ENCODE measurements around the gene GCH1.
"Not testable (repeated sequence)": the region's sequence is repeated elsewhere in the genome, so short reads cannot be mapped to it uniquely, and the experiment has no call there.

The GCH1 gene, protein sequence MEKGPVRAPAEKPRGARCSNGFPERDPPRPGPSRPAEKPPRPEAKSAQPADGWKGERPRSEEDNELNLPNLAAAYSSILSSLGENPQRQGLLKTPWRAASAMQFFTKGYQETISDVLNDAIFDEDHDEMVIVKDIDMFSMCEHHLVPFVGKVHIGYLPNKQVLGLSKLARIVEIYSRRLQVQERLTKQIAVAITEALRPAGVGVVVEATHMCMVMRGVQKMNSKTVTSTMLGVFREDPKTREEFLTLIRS

DNA sequence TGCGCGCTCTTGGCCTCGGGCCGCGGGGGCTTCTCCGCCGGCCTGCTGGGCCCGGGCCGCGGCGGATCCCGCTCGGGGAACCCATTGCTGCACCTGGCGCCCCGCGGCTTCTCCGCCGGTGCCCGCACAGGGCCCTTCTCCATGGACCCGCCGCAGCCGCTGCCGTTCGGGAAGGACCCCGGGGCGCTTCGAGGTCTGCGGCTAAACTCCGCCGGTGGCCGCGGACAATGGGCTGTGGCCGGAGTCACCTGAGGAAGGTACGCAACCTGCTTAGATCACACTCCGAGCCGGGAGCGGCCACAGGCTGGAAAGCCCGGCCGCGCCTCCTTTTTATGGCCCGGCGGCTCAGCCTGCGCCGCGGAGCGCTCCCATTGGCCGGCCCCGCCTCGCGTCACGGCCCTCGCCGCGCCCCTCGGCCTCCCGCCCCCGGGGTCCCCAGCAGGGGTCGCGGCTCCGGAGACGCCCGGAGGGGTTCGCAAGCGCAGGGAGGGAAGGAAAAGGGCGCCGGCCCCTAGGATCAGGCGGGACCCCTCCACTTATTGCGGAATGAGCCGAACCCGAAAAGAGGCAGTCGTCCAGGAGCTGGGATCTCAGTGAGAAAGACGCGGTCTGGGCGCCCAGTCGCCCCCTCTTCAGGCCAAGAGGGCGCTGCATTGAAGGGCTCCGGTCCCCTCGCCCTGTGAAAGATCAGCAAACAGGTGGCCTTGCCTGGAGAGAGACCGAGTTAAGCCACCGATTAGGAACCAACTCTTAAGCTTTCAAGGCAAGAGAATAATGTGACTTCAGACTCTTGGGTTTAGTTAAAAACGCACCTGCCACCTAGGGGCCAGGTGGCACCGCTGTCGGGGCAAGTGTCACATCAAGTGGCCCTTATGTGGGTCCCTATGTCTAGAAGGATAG is at the start of gene GCH1:
Gene GCH1 (minus strand): TSS at position 306 of the 900 bp plus-strand sequence. CDS start 163 bp downstream, at position 143.
- DNase-seq, result peak; percentile 52

DNA sequence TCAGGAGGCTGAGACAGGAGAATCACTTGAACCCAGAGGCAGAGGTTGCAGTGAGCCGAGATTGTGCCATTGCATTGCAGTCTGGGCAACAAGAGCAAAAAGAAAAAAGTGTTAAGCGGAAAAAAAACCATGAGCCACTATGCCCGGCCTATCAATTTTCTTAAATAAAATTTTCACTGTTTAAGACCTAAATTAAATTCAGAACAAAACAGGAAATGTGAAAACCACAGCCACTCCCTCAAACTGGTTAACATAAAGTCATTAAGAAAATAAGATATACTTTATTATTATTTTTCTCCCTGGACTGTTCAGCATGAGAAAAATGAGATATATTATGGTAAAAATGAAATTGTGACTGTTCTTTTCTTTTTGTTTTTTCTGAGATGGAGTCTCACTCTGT is 44.6 kb upstream of the GCH1 start:
- no peak for DNase-seq

DNA sequence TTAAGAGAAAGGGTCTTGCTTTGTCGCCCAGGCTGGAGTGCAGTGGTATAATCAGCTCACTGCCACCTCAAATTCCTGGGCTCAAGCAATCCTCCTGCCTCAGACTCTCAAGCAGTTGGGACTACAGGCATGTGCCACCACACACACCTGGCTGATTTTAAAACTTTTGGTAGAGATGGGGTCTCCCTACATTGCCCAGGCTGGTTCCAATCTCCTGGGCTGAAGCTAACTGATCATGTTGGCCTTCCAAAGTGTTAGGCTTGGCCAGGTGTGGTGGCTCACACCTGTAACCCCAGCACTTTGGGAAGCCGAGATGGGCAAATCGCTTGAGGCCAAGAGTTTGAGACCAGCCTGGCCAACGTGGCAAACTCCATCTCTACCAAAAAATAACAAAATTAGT is 43.9 kb upstream of the GCH1 start:
- DNase-seq, result no peak

DNA sequence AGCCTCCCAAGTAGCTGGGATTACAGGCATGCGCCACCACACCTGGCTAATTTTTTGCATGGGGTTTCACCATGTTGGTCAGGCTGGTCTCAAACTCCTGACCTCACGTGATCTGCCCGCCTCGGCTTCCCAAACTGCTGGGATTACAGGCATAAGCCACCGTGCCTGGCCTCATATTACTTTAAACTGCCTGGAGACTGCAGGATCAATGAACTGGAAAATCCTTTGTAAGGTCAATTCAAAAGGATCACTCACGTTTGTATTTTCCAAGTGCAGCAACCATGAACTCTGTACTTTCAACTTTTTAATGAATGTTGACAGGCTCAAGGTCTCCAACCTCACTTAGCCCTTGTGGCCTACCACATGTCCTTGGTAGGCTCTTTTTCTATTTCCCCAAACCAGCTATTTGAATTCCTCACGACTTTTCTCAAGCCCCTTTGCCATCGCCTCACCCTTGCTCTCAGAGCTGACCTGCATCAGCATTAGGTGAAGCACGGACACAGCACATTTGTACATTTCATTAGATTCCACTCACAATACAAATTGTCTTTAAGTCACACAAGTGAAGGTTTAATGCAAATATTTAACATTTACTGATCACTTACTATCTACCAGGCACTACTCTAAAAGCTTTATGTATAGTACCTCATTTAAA is 42.2 kb upstream of the GCH1 start:
- DNase-seq, result no peak

DNA sequence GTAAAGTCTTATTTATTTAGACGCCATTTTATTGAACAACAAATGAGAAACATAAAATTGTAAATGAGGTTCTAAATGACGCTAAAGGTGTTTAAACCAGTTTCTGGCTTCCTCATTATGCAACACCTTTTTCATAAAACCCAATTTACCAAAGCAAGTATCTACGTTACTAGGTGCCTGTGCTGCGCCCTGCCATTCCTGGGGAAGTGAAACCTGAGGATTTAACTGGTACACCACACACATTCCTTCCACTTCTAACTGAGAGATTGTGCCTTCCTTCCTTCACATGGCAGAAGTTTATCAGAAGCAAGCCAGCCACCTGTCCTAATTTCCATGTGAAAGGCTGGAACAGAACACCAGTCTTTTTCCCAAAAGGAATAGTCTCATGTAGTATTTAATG is 40.3 kb upstream of the GCH1 start:
- no peak for DNase-seq

DNA sequence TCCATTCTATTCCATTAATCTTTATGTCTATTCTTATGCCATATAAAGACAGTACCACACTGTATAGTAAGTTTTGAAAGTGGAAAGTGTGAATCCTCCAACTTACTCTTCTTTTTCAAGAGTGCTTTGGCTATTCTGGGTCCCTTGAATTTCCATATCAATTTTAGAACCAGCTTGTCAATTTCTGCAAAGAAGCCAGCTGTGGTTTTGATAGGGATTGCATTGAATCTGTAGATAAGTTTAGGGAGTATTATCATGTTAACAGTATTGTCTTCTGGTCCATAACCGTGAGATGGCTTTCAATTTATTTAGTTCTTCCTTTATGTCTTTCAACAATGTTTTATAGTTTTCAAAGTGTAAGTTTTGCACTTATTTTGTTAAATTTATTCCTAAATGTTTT is 34.2 kb upstream of the GCH1 start:
- DNase-seq, result no peak

DNA sequence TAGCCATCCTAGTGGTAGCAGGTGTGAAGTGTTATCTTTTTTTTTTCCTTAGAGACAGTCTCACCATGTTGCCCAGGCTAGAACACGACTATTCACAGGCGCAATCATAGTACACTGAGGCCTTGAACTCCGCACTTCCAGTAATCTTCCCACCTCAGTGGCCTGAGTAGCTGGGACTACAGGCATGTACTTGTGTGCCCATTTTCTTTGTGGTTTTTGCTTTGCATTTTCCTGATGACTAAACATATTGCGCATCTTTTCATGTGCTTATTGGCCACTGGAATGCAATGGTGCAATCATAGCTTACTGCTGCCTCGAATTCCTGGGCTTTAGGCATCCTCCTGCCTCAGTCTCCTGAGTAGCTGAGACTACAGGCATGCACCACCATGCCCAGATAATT is 33.3 kb upstream of the GCH1 start:
- DNase-seq, result no peak

DNA sequence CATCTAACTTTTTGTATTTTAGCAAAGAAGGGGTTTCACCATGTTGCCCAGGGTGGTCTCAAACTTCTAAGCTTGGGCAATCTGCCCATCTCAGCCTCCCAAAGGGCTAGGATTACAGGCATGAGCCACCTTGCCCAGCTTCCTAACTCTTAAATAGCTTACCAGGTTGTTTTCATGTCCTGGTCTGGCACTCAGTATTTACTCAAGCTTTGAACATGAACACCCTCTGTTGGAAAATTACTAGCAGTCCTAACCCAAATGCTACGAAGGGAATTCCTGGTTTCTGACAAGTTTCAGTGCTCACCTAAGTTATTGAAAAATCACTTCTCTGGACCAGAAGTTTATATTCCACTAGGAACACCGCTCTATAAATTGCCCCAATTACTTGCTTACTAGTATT is 32.5 kb upstream of the GCH1 start:
- no peak for DNase-seq

DNA sequence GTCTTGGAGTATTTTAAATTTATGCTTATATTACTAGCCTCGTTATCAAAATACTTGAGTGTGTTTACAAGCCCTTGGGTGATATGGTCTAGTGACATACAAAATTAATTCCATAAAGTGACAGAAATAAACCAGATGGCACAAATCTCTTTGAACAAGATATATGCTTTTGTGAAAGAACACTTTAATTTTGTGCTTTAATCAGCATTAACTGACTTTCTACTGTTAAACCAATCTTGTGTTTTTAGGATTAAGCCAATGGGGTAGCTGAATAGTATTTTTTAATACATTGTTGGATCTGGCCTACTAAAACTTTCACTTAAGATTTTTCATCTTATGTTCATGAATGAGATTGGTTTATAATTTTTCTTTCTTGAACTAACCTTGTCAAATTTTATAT is 30.4 kb upstream of the GCH1 start:
- no peak for DNase-seq

DNA sequence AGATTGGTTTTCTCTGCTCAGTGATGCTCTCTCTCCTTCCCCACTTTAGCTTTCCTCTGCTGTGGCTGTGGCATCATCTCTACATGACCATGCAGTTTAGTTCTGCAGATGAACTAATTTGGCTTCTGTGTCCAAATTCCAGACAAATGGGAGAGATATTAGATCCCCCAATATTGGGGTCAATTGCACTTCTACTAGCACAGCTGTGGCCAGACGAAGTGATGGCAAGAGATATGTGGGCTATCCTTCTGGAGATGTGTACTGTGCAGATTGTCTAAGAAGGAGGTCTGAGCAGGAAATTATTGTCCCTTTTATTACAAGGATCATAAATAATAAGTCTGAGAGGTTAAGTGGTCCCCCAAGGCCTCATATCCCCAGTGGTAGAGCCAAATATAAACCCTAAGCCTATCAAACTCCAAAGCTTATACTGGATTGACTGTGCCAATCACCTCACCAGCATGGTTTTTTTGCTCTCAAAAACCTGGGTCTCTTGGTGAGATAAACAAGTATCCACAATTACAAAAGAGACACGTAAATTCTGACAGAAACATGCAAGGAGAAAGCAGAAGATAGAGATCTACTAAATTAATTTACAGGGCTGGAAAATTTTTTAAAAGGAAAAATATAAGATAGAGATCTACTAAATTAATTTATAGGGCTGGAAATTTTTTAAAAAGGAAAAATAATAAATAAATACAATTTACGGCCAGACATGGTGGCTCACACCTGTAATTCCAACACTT is 29.1 kb upstream of the GCH1 start:
- DNase-seq, result no peak

DNA sequence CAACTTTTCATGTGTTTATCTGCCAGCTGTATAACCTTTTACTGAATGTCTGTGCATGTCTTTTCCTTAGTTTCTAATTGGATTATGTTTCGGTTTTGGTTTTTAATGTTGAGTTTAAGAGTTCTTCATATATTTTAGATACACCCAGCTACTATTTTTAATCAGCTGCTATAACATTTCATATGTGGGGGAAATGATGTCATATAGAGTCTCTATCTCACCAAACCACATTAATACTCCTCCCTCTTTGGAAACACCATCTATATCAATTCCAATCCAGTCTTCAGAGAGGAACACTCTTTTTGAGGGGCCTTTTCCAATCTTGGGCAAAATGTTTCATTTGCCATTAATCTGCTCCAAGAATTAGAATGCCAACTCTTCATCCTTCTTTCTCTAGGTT is 28.5 kb upstream of the GCH1 start:
- no peak for DNase-seq

DNA sequence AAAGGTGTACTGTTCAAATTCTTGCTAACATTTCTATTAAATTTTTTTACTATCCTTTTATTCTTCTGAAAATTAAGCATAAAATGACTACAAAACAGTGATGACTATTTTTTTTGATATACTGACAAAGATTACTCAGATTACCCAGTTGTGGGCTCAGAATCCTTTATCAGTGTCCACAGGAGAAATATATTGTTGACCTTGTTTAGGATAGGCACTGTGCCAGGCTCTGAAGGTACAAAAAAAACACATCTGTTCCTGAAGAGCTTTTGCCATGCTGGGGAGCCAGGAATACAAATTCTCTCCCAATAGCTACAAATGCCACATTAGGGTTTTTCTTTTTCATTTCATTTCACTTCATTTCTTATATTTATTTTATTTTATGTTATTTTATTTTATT is 26.9 kb upstream of the GCH1 start:
- no peak for DNase-seq

DNA sequence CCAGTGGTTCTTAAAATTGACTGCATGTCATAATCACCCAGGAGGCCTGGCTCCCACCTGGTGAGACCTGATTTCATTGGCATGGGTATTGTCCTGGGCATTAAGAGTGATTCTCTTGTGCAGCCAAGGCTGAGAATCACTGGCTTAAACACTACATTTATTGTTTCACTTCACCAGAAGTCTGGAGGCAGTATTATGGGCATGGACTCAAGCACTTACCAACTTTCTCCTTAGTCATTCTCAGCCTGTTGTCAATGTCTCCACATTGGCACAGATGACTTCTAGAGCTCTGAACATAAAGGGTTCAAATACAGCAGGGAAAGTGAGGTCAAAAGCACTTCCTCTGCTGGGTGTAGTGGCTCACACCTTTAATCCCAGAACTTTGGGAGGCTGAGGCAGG is 25.6 kb upstream of the GCH1 start:
- DNase-seq, result no peak

DNA sequence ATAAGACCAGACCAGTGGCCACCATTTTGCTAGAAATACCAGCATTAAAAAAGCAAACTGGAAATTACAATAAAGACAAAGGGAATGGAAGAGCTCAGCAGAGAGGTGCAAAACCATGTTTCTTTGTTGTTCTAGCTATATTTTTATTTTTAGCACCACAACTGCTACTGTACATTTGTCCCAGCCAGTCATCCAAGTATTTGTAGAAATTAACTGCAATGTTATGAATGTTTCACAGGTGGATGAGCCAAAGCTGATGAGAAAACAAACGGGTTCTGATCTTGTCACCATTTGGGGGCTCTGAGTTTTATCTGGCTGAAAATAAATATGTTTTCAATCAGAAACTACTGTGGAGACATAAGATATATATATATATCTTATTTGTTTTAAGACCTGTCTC is 24.9 kb upstream of the GCH1 start:
- no peak for DNase-seq

DNA sequence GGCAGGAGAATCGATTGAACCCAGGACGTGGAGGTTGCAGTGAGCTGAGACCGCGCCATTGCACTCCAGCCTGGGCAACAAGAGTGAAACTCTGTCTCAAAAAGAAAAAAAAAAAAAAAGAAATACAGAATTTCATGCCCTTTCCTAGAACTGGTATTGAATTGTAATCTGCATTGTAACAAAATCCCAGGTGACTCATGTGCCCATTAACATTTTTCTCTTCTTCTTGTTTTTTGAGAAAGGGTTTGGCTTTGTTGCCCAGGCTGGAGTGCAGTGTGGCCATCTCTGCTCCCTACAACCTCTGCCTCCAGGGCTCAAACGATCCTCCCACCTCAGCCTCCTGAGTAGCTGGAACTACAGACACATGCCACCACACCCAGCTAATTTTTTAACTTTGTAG is 23.9 kb upstream of the GCH1 start:
- DNase-seq, result not testable (repeated sequence)

DNA sequence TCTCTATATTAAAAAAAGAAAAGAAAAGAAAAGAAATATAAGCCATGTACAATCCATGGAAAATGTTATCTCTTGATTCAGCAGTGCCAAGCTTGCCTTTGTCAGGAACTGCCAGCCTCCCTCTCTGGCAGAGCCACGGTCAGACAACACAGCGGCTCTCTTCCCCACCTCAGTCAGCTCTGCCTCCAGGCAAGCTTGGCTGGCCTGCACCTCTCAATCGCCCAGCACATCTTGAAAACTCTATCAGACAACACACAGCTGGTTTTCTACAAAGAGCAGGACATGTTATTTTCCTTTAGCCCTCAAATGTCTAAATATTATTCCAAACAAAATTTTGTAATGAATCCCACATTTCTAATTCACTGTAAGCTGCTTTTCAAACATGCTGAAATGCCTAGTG is 20.0 kb upstream of the GCH1 start:
- DNase-seq, result no peak

DNA sequence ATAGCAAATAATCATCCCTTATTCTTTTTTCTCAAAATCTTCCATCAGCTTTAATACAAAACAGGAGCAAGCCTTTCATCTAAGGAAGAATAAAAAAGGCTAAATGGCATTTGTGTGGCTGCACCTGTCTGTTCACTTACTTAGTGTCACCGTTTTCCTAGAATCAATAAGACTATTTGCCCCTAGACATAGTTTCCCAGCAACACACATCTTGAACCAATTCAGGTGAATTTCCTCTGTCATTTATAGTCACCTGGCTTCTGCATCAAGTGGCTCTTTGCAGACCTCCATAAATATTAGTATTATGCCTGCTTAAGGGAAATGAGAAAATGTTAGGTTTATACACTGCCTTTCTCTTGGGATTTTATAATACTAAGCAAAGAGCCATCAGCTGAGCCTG is 17.4 kb upstream of the GCH1 start:
- no peak for DNase-seq

DNA sequence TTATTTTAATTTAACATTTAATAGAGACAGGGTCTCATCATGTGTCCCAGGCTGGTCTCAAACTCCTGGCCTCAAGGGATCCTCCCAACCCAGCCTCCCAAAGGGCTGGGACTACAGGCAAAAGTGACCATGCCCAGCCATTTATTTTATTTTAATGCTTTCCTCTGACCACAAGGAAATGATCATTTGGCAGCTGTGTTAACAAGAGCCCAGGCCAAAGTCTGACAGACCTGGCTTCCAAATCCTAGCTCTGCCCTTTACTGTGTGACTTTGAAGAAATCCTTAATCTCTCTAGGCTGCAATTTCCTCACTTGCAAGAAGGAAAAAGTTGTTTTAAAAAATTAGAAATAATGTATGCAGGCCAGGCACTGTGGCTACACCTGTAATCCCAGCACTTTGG is 16.7 kb upstream of the GCH1 start:
- no peak for DNase-seq

DNA sequence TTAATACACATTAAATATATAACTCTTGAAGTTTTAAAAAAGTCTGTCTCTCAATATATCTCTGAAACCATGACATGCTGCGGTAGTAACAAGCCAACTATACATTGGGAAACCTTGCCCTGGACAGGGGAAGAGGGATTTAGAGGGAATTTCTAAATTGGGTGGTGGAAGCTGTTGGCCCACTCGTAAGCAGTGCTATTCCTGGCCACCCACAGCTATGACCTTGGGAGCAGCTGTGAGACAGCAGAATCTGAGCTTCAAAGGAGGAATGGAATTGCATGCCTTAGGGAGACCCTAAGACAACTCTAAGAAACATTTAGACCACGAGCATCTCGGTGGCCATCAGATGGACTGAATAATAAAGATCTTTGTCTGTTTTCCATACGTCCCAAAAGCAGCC is 15.8 kb upstream of the GCH1 start:
- DNase-seq, result no peak

DNA sequence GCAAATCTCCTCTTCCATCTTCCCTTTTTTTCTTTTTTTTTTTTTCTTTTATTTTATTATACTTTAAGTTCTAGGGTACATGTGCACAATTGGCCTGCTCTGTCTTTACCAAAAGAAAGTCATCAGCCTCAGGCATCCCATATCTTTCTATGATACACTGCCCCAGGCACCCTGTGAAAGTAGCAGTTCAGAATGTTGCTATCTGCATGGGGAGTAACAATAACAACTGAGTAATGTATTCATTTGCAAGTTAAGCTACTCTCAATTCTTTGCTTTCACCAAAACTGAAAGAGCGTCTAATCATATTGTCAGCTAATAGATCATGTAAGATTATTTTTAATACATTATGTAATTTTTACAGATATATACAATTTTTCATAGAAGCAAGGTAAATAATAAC is 13.5 kb upstream of the GCH1 start:
- no peak for DNase-seq

DNA sequence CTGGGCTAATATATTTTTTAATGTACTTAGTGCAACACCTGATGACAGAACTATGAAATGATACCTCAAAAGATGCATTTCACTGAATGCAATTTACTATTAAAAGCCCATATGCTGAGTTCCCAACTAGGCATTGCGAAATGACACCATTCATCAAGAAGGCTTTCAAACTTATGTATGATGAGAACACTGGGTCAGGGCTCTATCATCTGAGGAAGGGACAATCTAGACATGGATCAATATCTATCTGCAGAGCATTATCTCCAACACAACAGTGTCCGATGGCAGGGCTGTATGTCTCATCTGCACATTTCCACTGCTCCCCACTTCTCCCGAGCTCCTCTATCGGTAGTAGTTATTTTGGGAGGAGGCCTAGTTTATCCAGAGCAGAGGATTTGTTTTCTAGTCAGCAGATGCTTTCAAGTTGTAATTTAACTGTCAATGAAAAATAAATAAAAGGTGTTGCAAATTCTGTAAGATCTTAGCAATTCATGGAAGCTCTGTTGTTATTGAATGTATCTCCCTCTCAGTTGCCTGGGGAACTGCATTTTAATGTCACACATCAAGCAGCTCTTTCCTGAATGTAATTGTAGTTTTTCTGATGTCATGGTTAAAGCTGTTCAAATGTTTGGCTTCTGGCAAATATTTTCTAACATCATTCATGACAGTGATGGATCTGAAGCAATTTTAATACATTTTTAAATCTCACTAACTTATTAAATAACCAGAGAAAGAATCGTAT is 7.4 kb upstream of the GCH1 start:
- no peak for DNase-seq

DNA sequence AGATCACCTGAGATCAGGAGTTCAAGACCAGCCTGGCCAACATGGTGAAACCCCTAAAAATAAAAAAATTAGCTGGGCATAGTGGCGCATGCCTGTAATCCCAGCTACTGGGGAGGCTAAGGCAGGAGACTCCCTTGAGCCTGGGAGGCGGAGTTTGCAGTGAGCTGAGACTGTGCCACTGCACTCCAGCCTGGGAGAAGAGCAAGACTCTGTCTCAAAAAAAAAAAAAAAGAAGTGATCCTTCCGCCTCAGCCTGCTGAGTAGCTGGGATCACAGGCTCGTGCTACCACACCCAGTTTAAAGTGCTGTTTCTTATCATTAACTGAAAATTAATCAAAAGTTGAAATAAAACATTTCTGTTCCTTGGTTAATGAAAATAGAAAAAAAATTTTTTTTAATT is 6.3 kb upstream of the GCH1 start:
- not testable (repeated sequence) for DNase-seq

DNA sequence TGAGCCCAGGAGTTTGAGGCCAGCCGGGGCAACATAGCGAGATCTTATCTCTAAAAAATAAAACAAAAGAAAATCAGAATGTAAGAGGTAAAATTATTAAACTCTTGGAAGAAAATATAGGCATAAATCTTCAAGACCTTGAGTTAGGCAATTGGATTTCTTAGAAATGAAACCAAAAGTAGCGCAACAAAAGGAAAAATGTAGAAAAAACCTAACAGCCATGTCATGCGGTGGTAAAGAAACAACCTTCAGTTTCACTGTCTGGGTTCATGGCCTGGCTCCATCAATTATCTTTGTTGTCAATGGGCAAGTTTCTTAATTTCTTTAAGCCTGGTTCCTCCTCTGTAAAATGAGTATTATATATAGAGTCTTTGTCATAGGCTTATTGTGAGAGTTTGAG is 5.6 kb upstream of the GCH1 start:
- DNase-seq, result no peak

Measured in GDM1 (cell line).